HUES6 (cell line): ENCODE results near the gene POU2F2.

Experiments
- H3K27ac ChIP-seq: 2 replicates; pipeline ENCODE4 v1.7.0; 2013; ENCODE audit warnings: low read depth, mild to moderate bottlenecking, low read length, inconsistent platforms
- H3K27me3 ChIP-seq: 2 replicates; pipeline ENCODE4 v1.6.1; 2013; ENCODE audit warnings: low read length; ENCODE audit not compliant: control insufficient read depth, insufficient read depth
- H3K36me3 ChIP-seq: 2 replicates; pipeline ENCODE4 v1.6.1; 2013; ENCODE audit warnings: low read length; ENCODE audit not compliant: control insufficient read depth, insufficient read depth
- H3K4me1 ChIP-seq: 2 replicates; pipeline ENCODE4 v1.6.1; 2013; ENCODE audit warnings: low read length; ENCODE audit not compliant: control insufficient read depth, insufficient read depth
- H3K4me3 ChIP-seq: 2 replicates; pipeline ENCODE4 v1.5.1; 2013; ENCODE audit warnings: low read depth, low read length
- H3K9ac ChIP-seq: one replicate; pipeline ENCODE4 v1.6.1; 2013; ENCODE audit warnings: mild to moderate bottlenecking, low read length
- H3K9me3 ChIP-seq: 2 replicates; pipeline ENCODE4 v1.6.1; 2013; ENCODE audit warnings: low read depth, low read length; ENCODE audit not compliant: control insufficient read depth, insufficient read depth

Gene POU2F2

GRCh38 chr19:42088471-42089190 lies 43.6 kb downstream of the POU2F2 start:
- Histone ChIP-seq H3K4me3 (no peak overlapping the region), H3K27me3 (no peaks in the 10 kb centered on the region), H3K9ac (no peak overlapping the region), H3K4me1 (peaks cover 13% of the 10 kb centered on the region), H3K36me3 (no peaks in the 10 kb centered on the region), H3K9me3 (no peaks in the 10 kb centered on the region), H3K27ac (no peak overlapping the region)

GRCh38 chr19:42086770-42087550 lies 45.3 kb downstream of the POU2F2 start:
- Histone ChIP-seq H3K36me3 (peaks cover 2% of the 10 kb centered on the region), H3K4me1 (peaks cover 13% of the 10 kb centered on the region), H3K9ac (no peak overlapping the region), H3K27me3 (no peaks in the 10 kb centered on the region), H3K9me3 (no peaks in the 10 kb centered on the region), H3K4me3 (no peak overlapping the region), H3K27ac (no peak overlapping the region)

DNA sequence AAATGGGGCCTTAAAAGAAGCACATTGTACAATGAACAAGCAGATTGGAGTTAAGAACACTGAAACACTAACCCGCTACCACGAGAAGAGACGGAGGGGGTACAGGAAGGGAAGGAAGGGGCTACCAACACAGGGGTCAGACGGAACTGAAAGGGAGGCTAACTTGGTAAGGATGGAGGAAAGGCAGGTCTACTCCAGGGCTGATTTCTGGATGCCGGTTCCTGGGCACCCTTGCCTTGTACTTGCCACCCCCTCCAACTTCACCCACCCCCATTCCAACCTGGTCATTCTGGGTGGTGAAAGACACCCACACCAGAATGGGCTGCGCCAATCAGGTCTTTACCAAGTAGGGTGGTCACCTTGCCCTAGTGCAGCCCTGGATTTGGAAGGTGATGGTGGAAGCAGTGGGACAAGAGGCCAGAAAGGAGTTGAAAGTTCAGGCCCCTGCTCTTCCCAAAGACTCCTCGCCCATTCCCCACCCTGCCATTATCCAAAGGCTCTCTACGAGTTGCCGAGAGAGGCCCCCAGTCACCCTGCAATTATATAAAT lies 46.0 kb downstream of the POU2F2 start:
- H3K9ac ChIP-seq = no peak overlapping the region
- peaks cover 13% of the 10 kb centered on the region for H3K4me1 ChIP-seq
- H3K27me3 ChIP-seq = no peaks in the 10 kb centered on the region

DNA sequence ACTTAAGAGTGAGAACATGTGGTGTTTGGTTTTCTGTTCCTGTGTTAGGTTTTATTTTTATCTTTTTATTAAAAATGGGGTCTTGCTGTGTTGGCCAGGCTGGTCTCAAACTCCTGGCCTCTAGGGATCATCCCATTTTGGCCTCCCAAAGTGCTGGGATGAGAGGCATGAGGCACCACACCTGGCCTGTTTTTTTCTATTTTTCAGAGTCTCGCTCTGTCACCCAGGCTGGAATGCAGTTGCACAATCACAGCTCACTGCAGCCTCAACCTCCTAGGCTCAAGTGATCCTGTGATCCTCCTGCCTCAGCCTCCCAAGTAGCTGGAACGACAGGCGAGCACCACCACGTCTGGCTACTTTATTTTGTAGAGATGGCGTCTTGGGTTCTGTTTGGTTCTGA lies 48.7 kb downstream of the POU2F2 start:
- Histone ChIP-seq H3K36me3 (peaks cover 36% of the 10 kb centered on the region), H3K4me1 (peaks cover 6% of the 10 kb centered on the region), H3K27ac (no peak overlapping the region), H3K9ac (no peak overlapping the region), H3K4me3 (no peak overlapping the region), H3K9me3 (no peaks in the 10 kb centered on the region), H3K27me3 (no peaks in the 10 kb centered on the region)

More for the DNA sequence above, 46.0 kb downstream of the POU2F2 start:
- Histone ChIP-seq H3K9me3 (no peaks in the 10 kb centered on the region), H3K27ac (no peak overlapping the region), H3K36me3 (peaks cover 9% of the 10 kb centered on the region), H3K4me3 (no peak overlapping the region)

GRCh38 chr19:42081584-42082203 lies 50.6 kb downstream of the POU2F2 start:
- no peak overlapping the region for H3K9ac ChIP-seq

DNA sequence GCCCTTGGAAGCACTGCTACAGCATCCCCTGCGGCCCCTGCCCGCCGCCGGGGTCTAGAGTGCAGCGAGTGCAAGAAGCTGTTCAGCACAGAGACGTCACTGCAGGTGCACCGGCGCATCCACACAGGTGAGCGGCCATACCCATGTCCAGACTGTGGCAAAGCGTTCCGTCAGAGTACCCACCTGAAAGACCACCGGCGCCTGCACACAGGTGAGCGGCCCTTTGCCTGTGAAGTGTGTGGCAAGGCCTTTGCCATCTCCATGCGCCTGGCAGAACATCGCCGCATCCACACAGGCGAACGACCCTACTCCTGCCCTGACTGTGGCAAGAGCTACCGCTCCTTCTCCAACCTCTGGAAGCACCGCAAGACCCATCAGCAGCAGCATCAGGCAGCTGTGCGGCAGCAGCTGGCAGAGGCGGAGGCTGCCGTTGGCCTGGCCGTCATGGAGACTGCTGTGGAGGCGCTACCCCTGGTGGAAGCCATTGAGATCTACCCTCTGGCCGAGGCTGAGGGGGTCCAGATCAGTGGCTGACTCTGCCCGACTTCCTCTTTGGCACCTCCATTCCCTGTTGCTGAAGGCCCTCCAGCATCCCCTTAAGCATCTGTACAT lies 51.4 kb downstream of the POU2F2 start:
- Histone ChIP-seq H3K27me3 (no peaks in the 10 kb centered on the region), H3K27ac (no peak overlapping the region), H3K4me1 (peaks cover 6% of the 10 kb centered on the region; the same call in 1 of the 2 replicates), H3K9ac (no peak overlapping the region), H3K36me3 (peaks cover 43% of the 10 kb centered on the region), H3K9me3 (no peaks in the 10 kb centered on the region), H3K4me3 (no peak overlapping the region)

More at GRCh38 chr19:42081584-42082203, 50.6 kb downstream of the POU2F2 start:
- Histone ChIP-seq H3K4me3 (no peak overlapping the region), H3K27me3 (no peaks in the 10 kb centered on the region), H3K9me3 (no peaks in the 10 kb centered on the region), H3K4me1 (peaks cover 8% of the 10 kb centered on the region; the same call in 1 of the 2 replicates), H3K27ac (no peak overlapping the region), H3K36me3 (peaks cover 43% of the 10 kb centered on the region)

DNA sequence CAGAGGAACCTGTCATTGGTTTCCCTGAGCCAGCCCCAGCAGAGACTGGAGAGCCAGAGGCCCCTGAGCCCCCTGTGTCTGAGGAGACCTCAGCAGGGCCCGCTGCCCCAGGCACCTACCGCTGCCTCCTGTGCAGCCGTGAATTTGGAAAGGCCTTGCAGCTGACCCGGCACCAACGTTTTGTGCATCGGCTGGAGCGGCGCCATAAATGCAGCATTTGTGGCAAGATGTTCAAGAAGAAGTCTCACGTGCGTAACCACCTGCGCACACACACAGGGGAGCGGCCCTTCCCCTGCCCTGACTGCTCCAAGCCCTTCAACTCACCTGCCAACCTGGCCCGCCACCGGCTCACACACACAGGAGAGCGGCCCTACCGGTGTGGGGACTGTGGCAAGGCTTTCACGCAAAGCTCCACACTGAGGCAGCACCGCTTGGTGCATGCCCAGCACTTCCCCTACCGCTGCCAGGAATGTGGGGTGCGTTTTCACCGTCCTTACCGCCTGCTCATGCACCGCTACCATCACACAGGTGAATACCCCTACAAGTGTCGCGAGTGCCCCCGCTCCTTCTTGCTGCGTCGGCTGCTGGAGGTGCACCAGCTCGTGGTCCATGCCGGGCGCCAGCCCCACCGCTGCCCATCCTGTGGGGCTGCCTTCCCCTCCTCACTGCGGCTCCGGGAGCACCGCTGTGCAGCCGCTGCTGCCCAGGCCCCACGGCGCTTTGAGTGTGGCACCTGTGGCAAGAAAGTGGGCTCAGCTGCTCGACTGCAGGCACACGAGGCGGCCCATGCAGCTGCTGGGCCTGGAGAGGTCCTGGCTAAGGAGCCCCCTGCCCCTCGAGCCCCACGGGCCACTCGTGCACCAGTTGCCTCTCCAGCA lies 52.1 kb downstream of the POU2F2 start:
- Histone ChIP-seq H3K9ac (no peak overlapping the region), H3K4me3 (no peak overlapping the region), H3K36me3 (peaks cover 43% of the 10 kb centered on the region), H3K27ac (no peak overlapping the region), H3K9me3 (no peaks in the 10 kb centered on the region), H3K4me1 (peaks cover 7% of the 10 kb centered on the region), H3K27me3 (no peaks in the 10 kb centered on the region)

DNA sequence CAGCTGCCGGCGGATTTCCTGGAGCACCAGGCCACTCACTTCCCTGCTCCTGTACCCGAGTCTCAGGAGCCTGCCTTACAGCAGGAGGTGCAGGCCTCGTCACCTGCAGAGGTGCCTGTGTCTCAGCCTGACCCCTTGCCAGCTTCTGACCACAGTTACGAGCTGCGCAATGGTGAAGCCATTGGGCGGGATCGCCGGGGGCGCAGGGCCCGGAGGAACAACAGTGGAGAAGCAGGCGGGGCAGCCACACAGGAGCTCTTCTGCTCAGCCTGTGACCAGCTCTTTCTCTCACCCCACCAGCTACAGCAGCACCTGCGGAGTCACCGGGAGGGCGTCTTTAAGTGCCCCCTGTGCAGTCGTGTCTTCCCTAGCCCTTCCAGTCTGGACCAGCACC lies 53.0 kb downstream of the POU2F2 start:
- Histone ChIP-seq H3K36me3 (peaks cover 43% of the 10 kb centered on the region), H3K9me3 (no peaks in the 10 kb centered on the region), H3K4me3 (no peak overlapping the region), H3K27me3 (no peaks in the 10 kb centered on the region), H3K27ac (no peak overlapping the region), H3K4me1 (peaks cover 10% of the 10 kb centered on the region), H3K9ac (no peak overlapping the region)

GRCh38 chr19:42078538-42079275 lies 53.5 kb downstream of the POU2F2 start:
- Histone ChIP-seq H3K27me3 (no peaks in the 10 kb centered on the region), H3K4me1 (peaks cover 10% of the 10 kb centered on the region), H3K36me3 (peaks cover 43% of the 10 kb centered on the region), H3K9ac (no peak overlapping the region), H3K4me3 (no peak overlapping the region), H3K27ac (no peak overlapping the region), H3K9me3 (no peaks in the 10 kb centered on the region)
